Uterus (tissue), 4 donors: Measurements from ENCODE around the gene DEPDC5. TPM values are rescaled to one million over a fixed set of nuclear protein-coding genes. Genes with fewer than 3 reads are reported as not detected.

ENCODE experiments used
- DNase-seq, 2 donors: peaks; one replicate each; pipeline ENCODE4 v3.0.0-alpha.2; 2019 to 2020
- H3K27ac ChIP-seq, 2 donors: fragments of 200-600 bp; sonication (generic); 1 replicate in 1 of 2; 2 replicates in 1 of 2; pipeline ENCODE4 v1.5.1; 2016 to 2018
- H3K27me3 ChIP-seq, 2 donors: fragments of 200-600 bp; sonication (generic); one replicate each; pipeline ENCODE4 v1.5.1; 2018 to 2019; ENCODE audit warnings: control low read depth in 1 of 2
- H3K36me3 ChIP-seq, 2 donors: fragments of 200-600 bp; sonication (generic); one replicate each; pipeline ENCODE4 v1.5.1; 2019; ENCODE audit warnings: control low read depth in 1 of 2
- H3K4me1 ChIP-seq, 2 donors: fragments of 200-600 bp; sonication (generic); one replicate each; pipeline ENCODE4 v1.5.1; 2018 to 2019; ENCODE audit warnings: control low read depth in 1 of 2
- H3K4me3 ChIP-seq, 2 donors: fragments of 200-600 bp; sonication (generic); 1 replicate in 1 of 2; 2 replicates in 1 of 2; pipeline ENCODE4 v1.5.1; 2018 to 2019; ENCODE audit warnings: mild to moderate bottlenecking in 1 of 2
- H3K9me3 ChIP-seq, 2 donors: fragments of 200-600 bp; sonication (generic); one replicate each; pipeline ENCODE4 v1.5.1; 2019; ENCODE audit warnings: control low read depth in 1 of 2
- CTCF ChIP-seq, 4 experiments: fragments of 200-600 bp in 2 of 4; fragments of 450-650 bp in 2 of 4; sonication (generic) in 2 of 4; IDR thresholded peaks; one replicate each; pipeline ENCODE4 v1.5.1; 2016 to 2019; ENCODE audit warnings: antibody characterized with exemption in 4 of 4, mild to moderate bottlenecking in 2 of 4, moderate library complexity in 1 of 4
- POLR2A ChIP-seq, 2 donors: fragments of 450-650 bp; IDR thresholded peaks; one replicate each; pipeline ENCODE4 v1.6.1; 2016; ENCODE audit warnings: antibody characterized with exemption in 2 of 2, mild to moderate bottlenecking in 1 of 2, moderate library complexity in 1 of 2
- intact Hi-C: fragments of 100-400 bp; cut with DNase I; formaldehyde crosslinking; loops from one replicate; pipeline ENCODE4 v1.15.1; 2023; ENCODE audit warnings: low total_unique reads
- total RNA-seq, 4 donors: library from RNA; depleted of rRNA in 3 of 4; stranded (reverse); fragments of >200 nt in 3 of 4; gene quantifications; one replicate each; pipeline versions ENCODE4 v1.1.0 to v1.2.4, GENCODE V29; 2014 to 2023
- donor health status: DM: yes; HTN: yes; CAD: no.

Gene DEPDC5
- total RNA-seq, 4 donors from 2014 or later: 9.1 to 180 (median 37.2) TPM

- no peaks in the 10 kb centered on the region for H3K4me1 ChIP-seq
- no peaks in the 10 kb centered on the region for H3K27me3 ChIP-seq
- TF ChIP-seq CTCF (IDR thresholded peaks at IDR 0.05) (no peak), POLR2A (IDR thresholded peaks at IDR 0.05) (no peak)
- intact Hi-C loops: no loop called here
- no peaks in the 10 kb centered on the region for H3K9me3 ChIP-seq
- no peak for DNase-seq
- no peak overlapping the region for H3K4me3 ChIP-seq
- H3K27ac ChIP-seq: no peak overlapping the region
- H3K36me3 ChIP-seq: no peaks in the 10 kb centered on the region
Observed at GRCh38 chr22:31846161-31847115, 92.6 kb downstream of the DEPDC5 start.

- no peaks in the 10 kb centered on the region for H3K9me3 ChIP-seq
- no peak overlapping the region for H3K4me3 ChIP-seq
- DNase-seq: no peak
- no peak overlapping the region for H3K27ac ChIP-seq
- no peaks in the 10 kb centered on the region for H3K36me3 ChIP-seq
- intact Hi-C loops: no loop called here
- no peaks in the 10 kb centered on the region for H3K27me3 ChIP-seq
- no peaks in the 10 kb centered on the region for H3K4me1 ChIP-seq
- TF ChIP-seq POLR2A (IDR thresholded peaks at IDR 0.05): no peak
- no peak for TF ChIP-seq CTCF (IDR thresholded peaks at IDR 0.05)
Observed at GRCh38 chr22:31848411-31848810, 94.6 kb downstream of the DEPDC5 start.

- Histone ChIP-seq H3K27me3 (no peaks in the 10 kb centered on the region), H3K36me3 (no peaks in the 10 kb centered on the region), H3K4me3 (no peak overlapping the region), H3K27ac (no peak overlapping the region), H3K9me3 (no peaks in the 10 kb centered on the region), H3K4me1 (no peaks in the 10 kb centered on the region)
- no peak for DNase-seq
- intact Hi-C loops: no loop called here
- TF ChIP-seq POLR2A (IDR thresholded peaks at IDR 0.05) (no peak), CTCF (IDR thresholded peaks at IDR 0.05) (no peak)
Observed at GRCh38 chr22:31850135-31850534, 96.3 kb downstream of the DEPDC5 start.

- H3K27me3 ChIP-seq: no peaks in the 10 kb centered on the region
- intact Hi-C loops: no loop called here
- TF ChIP-seq CTCF (IDR thresholded peaks at IDR 0.05) (no peak), POLR2A (IDR thresholded peaks at IDR 0.05) (no peak)
- no peaks in the 10 kb centered on the region for H3K4me1 ChIP-seq
- H3K4me3 ChIP-seq: no peak overlapping the region
- no peaks in the 10 kb centered on the region for H3K36me3 ChIP-seq
- no peaks in the 10 kb centered on the region for H3K9me3 ChIP-seq
- H3K27ac ChIP-seq: no peak overlapping the region
- DNase-seq: no peak
Observed at GRCh38 chr22:31852691-31853421, 99.0 kb downstream of the DEPDC5 start.
